SJSA1 (cell line): Measurements from ENCODE around the gene ANGPTL2. TPM values are rescaled to one million over a fixed set of nuclear protein-coding genes. Genes with fewer than 3 reads are reported as not detected.

Source experiments
- DNase-seq, 2 experiments: peaks; one replicate each; pipeline ENCODE4 v3.0.0-alpha.2; 2015 to 2020; ENCODE audit warnings: low spot score in 2 of 2, low read depth in 1 of 2
- H3K27ac ChIP-seq: fragments of 250-450 bp; sonication (Bioruptor Pico); 2 replicates; pipeline ENCODE4 v1.5.1; 2020; ENCODE audit warnings: mild to moderate bottlenecking, moderate library complexity
- H3K27me3 ChIP-seq: fragments of 250-450 bp; sonication (Bioruptor Pico); replicated peaks from 2 replicates; pipeline ENCODE4 v1.5.1; 2020; ENCODE audit warnings: mild to moderate bottlenecking, moderate library complexity
- H3K36me3 ChIP-seq: fragments of 250-450 bp; sonication (Bioruptor Pico); 2 replicates; pipeline ENCODE4 v1.5.1; 2020; ENCODE audit warnings: mild to moderate bottlenecking
- H3K4me1 ChIP-seq: fragments of 250-450 bp; sonication (Bioruptor Pico); replicated peaks from 2 replicates; pipeline ENCODE4 v1.6.1; 2021; ENCODE audit warnings: mild to moderate bottlenecking
- H3K4me3 ChIP-seq: fragments of 250-450 bp; sonication (Bioruptor Pico); 2 replicates; pipeline ENCODE4 v1.5.1; 2020; ENCODE audit warnings: mild to moderate bottlenecking
- H3K9me3 ChIP-seq: fragments of 250-450 bp; sonication (Bioruptor Pico); replicated peaks from 2 replicates; pipeline ENCODE4 v1.5.1; 2020; ENCODE audit warnings: mild to moderate bottlenecking
- total RNA-seq: library from RNA; depleted of rRNA; stranded (reverse); fragments of >200 nt; shearing (Covaris generic); gene quantifications from 2 replicates; pipeline ENCODE4 v1.2.3, GENCODE V29; 2014

The ANGPTL2 gene
- total RNA-seq, 1 experiment from 2014 or later: 3.8 TPM

DNA sequence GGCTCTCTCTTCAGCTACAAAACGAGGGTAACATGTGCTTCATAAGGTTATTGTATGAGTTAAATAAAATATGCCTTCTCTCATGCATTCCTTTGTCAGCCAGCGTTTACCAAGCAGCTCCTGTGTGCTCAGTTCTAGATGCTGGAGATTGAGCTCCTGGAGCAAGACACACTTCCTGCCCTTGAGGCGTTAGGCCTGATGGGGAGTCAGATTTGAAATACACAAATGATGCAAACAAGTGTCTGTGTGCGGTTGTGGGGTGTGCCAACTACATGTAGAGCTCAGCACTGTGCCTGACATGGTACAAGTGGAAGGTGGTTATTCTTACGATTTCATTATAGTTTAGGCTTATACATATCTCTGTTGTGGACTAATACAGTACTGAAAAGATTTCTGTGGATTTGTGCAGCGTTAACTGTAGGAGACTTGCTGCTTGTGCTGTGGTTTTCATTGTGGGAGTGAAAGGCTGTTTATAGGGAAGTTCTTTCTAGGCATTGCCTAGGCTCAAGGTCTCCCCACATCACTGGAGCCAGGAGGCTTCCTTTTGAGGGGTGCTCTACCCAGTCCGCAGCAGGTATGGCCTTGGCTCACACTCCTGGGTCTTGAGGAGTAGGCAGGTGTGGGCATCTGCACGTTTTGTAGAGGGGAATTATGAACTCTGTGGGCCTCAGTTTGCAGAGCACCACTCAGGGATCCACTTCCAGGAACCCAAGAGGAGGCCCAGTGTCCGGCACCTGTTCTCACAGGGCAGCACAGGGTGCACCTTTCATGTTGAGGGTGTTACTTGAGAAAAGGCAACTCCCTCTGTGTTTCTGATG lies 39.8 kb upstream of the ANGPTL2 start:
- Histone ChIP-seq H3K27me3 (no peaks in the 10 kb centered on the region), H3K27ac (0 out of 2 replicates have a peak overlapping the region, but pooled peaks have one; percentile 64), H3K9me3 (no peaks in the 10 kb centered on the region), H3K4me3 (no peak overlapping the region), H3K36me3 (no peaks in the 10 kb centered on the region), H3K4me1 (peaks cover 40% of the 10 kb centered on the region)
- peak in 1 of 2 experiments; percentile 26 for DNase-seq

- Histone ChIP-seq H3K4me1 (peaks cover 40% of the 10 kb centered on the region), H3K36me3 (no peaks in the 10 kb centered on the region), H3K27ac (no peak overlapping the region)
Measured at GRCh38 chr9:127161081-127161624, 38.7 kb upstream of the ANGPTL2 start.

DNA sequence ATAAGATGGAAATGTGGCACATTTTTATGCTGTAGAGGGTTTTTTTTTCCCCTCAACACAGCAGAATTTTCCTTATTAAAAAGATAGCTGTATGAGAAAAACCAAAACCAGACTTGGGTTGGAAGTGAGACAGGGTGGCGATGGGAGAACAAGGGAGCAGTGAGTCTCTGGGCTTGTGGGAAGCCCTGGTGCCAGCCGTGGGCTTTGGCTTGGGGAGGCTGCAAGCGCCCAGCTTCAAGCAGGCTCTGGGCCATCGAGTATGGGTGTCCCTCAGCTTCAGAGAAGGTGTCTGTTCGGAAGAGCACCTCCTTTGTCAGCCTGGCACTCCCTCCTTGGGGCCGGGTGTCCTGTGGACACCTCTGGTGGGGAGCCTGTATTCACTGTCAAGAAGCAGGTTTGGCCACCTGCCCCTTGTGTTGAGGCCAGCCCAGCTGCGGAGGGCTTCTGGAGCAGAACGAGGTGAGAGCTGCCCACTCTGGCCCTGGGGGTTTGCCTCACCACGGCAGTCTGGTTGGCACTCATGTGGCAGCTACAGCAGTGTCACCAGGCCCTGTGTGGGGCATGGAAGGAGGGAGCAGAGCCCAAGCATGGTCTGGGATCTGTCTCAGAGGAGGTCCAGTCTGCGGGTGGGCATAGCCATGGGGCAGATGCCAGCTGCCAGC lies 37.6 kb upstream of the ANGPTL2 start:
- H3K36me3 ChIP-seq: no peaks in the 10 kb centered on the region
- H3K27me3 ChIP-seq: no peaks in the 10 kb centered on the region
- no peak overlapping the region for H3K4me3 ChIP-seq
- DNase-seq: peak in 1 of 2 experiments; percentile 30
- H3K4me1 ChIP-seq: peaks cover 40% of the 10 kb centered on the region
- H3K9me3 ChIP-seq: no peaks in the 10 kb centered on the region
- peak overlapping the region; percentile 11 for H3K27ac ChIP-seq

More at GRCh38 chr9:127161081-127161624, 38.7 kb upstream of the ANGPTL2 start:
- no peaks in the 10 kb centered on the region for H3K27me3 ChIP-seq
- H3K4me3 ChIP-seq: no peak overlapping the region
- peak in 1 of 2 experiments; percentile 24 for DNase-seq
- H3K9me3 ChIP-seq: no peaks in the 10 kb centered on the region

GRCh38 chr9:127159325-127159801 lies 36.9 kb upstream of the ANGPTL2 start:
- no peaks in the 10 kb centered on the region for H3K36me3 ChIP-seq
- no peaks in the 10 kb centered on the region for H3K27me3 ChIP-seq
- no peaks in the 10 kb centered on the region for H3K9me3 ChIP-seq
- peaks cover 40% of the 10 kb centered on the region for H3K4me1 ChIP-seq
- no peak overlapping the region for H3K4me3 ChIP-seq
- peak overlapping the region; percentile 11 for H3K27ac ChIP-seq
- peak; percentile 62 to 80 for DNase-seq

GRCh38 chr9:127158786-127159324 lies 36.4 kb upstream of the ANGPTL2 start:
- H3K4me3 ChIP-seq: no peak overlapping the region
- no peaks in the 10 kb centered on the region for H3K27me3 ChIP-seq
- DNase-seq: no peak
- no peak overlapping the region for H3K27ac ChIP-seq
- H3K4me1 ChIP-seq: peaks cover 40% of the 10 kb centered on the region
- no peaks in the 10 kb centered on the region for H3K9me3 ChIP-seq
- no peaks in the 10 kb centered on the region for H3K36me3 ChIP-seq

GRCh38 chr9:127155314-127155960 lies 33.0 kb upstream of the ANGPTL2 start:
- DNase-seq: peak in 1 of 2 experiments; percentile 21
- H3K9me3 ChIP-seq: no peaks in the 10 kb centered on the region
- H3K4me3 ChIP-seq: no peak overlapping the region
- peaks cover 17% of the 10 kb centered on the region for H3K4me1 ChIP-seq
- no peak overlapping the region for H3K27ac ChIP-seq
- H3K36me3 ChIP-seq: no peaks in the 10 kb centered on the region
- H3K27me3 ChIP-seq: no peaks in the 10 kb centered on the region; the same call in 1 of the 2 replicates

DNA sequence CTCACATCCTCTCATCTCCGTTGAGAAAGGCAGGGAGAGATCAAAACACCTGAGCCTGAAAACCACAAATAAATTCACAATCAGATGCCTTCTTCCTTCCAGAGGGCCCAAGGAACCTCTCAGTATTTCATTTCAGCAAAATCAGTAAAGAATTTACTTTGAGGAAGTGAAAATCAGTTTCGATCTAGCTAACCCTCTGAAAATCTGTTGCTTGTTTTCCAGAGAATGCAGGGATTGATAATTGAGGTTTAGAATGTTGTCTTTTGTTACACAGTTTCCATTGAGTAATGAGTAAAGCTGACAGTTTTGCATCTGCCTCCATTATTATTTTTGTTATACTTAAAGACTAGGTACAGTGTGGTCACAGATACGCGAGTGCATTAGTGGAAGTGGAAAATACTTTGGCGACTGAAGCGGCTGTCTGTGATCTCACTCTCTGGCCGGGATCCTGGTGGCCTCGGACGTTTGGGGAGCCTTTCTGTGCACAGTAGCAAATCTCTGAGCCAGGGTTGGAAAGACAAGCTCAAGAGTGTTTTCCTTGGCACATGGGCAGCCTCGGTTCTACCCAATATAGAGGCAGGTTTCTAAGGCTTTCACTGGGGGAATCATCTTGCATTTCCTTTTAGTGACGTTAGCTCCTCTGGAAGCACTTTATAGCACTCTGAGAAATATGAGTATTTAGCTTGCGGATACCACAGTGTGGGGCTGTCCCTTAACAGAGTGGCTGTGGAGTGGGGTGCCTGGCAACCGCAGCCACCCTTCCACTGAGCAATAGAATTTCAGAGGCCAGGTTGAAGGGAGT lies 32.2 kb upstream of the ANGPTL2 start:
- no peak for DNase-seq
- Histone ChIP-seq H3K9me3 (no peaks in the 10 kb centered on the region), H3K4me3 (no peak overlapping the region), H3K4me1 (peaks cover 8% of the 10 kb centered on the region), H3K36me3 (no peaks in the 10 kb centered on the region), H3K27ac (no peak overlapping the region), H3K27me3 (no peaks in the 10 kb centered on the region; the same call in 1 of the 2 replicates)

DNA sequence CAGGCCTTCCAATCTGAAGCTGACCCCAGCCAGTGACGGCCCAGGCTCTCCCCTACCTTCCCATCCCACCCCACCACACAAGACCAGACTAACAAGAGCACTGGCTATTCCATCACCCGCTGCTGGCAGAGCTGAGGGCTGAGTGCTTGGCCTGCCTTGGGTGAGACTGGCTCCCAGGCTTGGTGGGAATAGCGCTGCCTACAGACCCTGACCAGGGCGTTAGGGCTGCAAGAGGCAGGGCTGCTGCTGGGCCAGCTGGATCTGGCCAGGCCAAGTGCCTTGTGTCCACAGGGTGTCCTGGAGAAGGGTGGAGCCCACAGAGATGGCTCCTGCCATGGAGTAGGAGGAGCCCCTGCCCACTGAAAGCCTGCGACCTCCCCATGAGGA lies 31.6 kb upstream of the ANGPTL2 start:
- peak in 1 of 2 experiments; percentile 22 for DNase-seq
- Histone ChIP-seq H3K4me1 (peaks cover 2% of the 10 kb centered on the region), H3K4me3 (no peak overlapping the region), H3K27ac (no peak overlapping the region), H3K27me3 (no peaks in the 10 kb centered on the region; the same call in 1 of the 2 replicates), H3K36me3 (no peaks in the 10 kb centered on the region), H3K9me3 (no peaks in the 10 kb centered on the region)

DNA sequence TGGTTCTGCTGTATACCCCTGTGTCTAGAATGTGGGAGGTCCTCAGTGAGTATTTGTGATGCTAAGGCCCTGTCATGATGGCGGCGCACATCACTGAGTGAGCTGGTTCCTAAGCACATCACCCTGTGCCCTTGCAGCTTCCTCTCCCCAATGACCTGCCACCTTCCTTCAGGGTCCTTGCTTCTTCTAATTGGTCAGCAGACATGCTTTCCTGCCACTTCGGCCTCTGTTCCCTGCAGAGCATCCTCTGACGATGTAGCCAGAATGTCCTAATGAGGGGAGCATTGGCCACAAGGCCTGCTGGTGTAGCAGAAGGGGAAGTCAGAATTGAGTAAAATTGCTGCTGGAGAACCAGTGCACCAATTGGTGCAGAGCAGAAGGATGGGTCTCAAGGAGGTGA lies 31.1 kb upstream of the ANGPTL2 start:
- no peak for DNase-seq
- Histone ChIP-seq H3K27ac (no peak overlapping the region), H3K4me3 (no peak overlapping the region), H3K36me3 (no peaks in the 10 kb centered on the region), H3K4me1 (no peaks in the 10 kb centered on the region), H3K27me3 (no peaks in the 10 kb centered on the region; the same call in 1 of the 2 replicates), H3K9me3 (no peaks in the 10 kb centered on the region)

DNA sequence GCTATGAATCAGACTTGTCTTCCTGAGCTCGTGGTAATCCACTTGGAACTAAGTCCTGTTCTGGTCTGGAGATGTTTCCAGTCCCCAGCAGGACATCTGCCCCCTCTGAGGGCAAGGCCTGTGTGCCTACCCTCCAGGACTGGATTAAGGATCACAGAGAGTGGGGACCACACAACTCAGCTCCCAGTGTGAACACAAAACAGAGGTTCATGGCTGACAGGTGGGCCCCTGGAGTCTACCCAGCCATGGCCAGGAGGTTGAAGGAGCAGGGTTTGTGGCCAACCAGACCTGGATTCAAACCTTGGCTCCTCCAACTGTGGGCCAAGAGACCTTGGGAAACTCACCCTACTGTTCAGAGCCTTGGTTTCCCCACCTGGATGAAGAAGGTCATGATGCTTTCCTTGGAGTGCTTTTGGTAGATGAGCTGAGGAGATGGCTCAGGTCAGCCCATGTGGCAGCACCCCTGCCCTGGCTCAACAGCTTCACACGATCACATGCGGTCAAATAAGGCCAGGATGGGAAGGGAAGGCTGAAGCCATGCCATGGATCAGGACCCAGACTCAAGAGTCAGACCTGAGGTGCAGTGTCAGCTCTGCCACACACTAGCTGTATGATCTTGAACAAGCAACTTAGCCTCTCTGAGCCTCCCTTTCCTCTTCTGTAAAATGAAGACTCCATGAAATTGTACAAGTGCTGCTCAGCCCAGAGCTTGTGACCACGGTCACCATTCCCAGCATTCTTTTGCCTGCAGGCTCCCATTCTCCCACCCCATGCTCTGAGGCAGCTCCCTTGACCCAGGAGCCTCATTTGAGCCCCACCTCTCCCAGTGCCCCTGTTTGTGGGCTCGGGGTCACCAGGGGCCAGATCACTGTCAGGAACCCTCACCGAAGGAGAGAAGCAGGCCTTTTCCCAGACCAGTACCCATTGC lies 27.3 kb upstream of the ANGPTL2 start:
- Histone ChIP-seq H3K4me1 (no peaks in the 10 kb centered on the region), H3K4me3 (no peak overlapping the region), H3K27ac (no peak overlapping the region), H3K36me3 (no peaks in the 10 kb centered on the region), H3K27me3 (no peaks in the 10 kb centered on the region; the same call in 1 of the 2 replicates), H3K9me3 (no peaks in the 10 kb centered on the region)
- DNase-seq: peak in 1 of 2 experiments; percentile 30

DNA sequence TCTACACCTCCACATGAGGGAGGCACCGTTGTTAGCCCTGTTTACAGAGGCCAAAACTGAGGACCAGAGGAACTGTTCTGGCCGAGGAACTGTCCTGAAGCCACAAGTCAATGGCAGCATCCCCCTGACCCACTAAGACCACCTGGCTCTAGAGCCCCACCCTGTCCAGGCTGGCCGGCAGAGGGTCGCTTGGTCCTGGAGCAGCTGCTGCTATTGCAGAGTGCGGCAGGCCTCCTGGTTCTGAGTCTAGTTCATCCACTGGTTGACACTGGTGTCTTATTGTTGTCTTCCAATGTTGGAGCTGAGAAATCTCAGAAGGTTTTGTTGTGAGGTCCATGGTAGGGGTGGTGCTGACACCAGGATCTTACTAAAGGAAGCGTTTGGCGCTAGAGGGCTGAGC lies 26.6 kb upstream of the ANGPTL2 start:
- no peak for DNase-seq
- Histone ChIP-seq H3K9me3 (no peaks in the 10 kb centered on the region), H3K4me3 (no peak overlapping the region), H3K27me3 (no peaks in the 10 kb centered on the region; the same call in 1 of the 2 replicates), H3K4me1 (peaks cover 1% of the 10 kb centered on the region), H3K36me3 (no peaks in the 10 kb centered on the region), H3K27ac (no peak overlapping the region)

DNA sequence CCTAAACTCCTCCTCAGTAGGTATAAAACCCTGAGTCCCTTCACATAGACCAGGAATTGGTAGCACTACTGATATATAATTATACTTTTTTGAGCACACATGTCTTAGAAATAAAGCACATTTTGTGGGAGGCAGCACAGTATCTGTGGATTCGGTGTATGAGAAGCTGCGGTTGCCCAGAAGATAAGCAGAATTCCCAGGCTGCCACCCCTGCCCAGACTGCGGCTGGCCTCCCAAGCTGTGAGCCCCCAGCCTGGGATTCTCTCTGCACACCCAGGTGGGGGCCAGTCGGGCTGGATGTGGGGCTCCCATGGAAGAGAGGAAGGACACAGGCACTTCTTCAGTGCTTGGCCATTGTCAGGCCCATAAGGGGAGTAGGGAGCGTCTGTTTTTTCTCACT lies 25.6 kb upstream of the ANGPTL2 start:
- no peak for DNase-seq
- H3K4me3 ChIP-seq: no peak overlapping the region
- H3K27ac ChIP-seq: no peak overlapping the region

More for the DNA sequence above, 25.6 kb upstream of the ANGPTL2 start:
- Histone ChIP-seq H3K9me3 (no peaks in the 10 kb centered on the region), H3K36me3 (no peaks in the 10 kb centered on the region), H3K4me1 (peaks cover 11% of the 10 kb centered on the region), H3K27me3 (no peaks in the 10 kb centered on the region; the same call in 1 of the 2 replicates)
